Measurements from ENCODE around the gene KDM3A.

Gene KDM3A, protein sequence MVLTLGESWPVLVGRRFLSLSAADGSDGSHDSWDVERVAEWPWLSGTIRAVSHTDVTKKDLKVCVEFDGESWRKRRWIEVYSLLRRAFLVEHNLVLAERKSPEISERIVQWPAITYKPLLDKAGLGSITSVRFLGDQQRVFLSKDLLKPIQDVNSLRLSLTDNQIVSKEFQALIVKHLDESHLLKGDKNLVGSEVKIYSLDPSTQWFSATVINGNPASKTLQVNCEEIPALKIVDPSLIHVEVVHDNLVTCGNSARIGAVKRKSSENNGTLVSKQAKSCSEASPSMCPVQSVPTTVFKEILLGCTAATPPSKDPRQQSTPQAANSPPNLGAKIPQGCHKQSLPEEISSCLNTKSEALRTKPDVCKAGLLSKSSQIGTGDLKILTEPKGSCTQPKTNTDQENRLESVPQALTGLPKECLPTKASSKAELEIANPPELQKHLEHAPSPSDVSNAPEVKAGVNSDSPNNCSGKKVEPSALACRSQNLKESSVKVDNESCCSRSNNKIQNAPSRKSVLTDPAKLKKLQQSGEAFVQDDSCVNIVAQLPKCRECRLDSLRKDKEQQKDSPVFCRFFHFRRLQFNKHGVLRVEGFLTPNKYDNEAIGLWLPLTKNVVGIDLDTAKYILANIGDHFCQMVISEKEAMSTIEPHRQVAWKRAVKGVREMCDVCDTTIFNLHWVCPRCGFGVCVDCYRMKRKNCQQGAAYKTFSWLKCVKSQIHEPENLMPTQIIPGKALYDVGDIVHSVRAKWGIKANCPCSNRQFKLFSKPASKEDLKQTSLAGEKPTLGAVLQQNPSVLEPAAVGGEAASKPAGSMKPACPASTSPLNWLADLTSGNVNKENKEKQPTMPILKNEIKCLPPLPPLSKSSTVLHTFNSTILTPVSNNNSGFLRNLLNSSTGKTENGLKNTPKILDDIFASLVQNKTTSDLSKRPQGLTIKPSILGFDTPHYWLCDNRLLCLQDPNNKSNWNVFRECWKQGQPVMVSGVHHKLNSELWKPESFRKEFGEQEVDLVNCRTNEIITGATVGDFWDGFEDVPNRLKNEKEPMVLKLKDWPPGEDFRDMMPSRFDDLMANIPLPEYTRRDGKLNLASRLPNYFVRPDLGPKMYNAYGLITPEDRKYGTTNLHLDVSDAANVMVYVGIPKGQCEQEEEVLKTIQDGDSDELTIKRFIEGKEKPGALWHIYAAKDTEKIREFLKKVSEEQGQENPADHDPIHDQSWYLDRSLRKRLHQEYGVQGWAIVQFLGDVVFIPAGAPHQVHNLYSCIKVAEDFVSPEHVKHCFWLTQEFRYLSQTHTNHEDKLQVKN (N-terminal part only)

GRCh38 chr2:86440631-86441391 is at the start of gene KDM3A:
KDM3A (plus strand) TSS chr2:86441371; CDS start chr2:86442048, 677 bp downstream.
- peak; percentile 99 for DNase-seq (ENCODE audit: low read depth)

DNA sequence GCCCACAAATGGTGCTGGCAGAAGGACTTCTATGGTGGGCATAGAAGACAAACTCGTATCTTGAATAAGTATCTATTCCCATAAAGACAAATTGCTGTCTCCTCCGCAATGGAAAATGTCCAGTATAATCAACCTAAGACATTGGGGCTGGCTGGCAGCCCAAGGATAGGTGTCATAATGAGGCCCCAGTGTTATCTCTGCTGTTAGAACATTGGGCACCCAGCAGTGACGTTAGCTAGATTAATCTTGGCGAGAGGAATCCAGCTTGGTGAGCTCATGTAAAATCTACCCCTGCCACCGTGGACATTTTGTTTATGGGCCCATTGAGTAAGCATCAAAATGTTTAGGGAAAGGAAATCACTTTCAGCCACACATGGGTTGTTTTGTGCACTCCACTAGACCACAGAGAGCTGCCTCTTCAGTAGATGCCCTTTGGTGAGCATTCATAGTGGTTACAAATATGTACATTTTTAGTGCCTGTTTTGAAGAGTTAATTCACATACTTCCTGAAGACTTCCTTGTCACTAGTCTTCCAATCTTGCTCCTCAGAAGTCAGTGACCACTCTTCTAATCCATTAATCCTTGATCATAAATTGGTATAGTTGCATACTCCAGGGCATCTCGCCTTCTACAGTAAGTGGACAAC is 48.2 kb upstream of the KDM3A start:
- DNase-seq (ENCODE audit: low read depth), result peak; percentile 40

GRCh38 chr2:86393521-86394491 is 47.4 kb upstream of the KDM3A start:
- peak; percentile 77 for DNase-seq (ENCODE audit: low read depth)

GRCh38 chr2:86396291-86396785 is 44.8 kb upstream of the KDM3A start:
- DNase-seq (ENCODE audit: low read depth), result peak; percentile 63

DNA sequence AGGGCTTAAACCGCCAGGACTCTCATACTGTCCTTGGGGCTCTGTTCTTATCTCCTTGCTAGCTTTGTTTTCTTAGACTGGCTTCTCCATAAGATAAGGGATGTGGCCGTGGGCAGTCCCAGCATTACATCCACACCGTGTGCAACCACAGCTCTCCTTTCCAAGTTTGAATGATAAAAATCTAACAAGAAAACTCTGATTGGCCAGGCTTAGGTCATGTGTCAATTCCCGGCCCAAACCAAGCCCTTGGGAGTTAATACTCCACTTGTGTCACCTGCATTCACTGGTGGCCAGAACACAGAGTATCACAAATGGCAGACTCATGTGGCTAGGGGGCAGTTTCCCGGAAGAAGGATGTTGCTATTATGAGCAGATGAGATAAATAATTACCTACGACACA is 43.2 kb upstream of the KDM3A start:
- DNase-seq (ENCODE audit: low read depth), result peak; percentile 24

- DNase-seq (ENCODE audit: low read depth), result peak; percentile 21
Observed at GRCh38 chr2:86398500-86399474, 42.4 kb upstream of the KDM3A start.

DNA sequence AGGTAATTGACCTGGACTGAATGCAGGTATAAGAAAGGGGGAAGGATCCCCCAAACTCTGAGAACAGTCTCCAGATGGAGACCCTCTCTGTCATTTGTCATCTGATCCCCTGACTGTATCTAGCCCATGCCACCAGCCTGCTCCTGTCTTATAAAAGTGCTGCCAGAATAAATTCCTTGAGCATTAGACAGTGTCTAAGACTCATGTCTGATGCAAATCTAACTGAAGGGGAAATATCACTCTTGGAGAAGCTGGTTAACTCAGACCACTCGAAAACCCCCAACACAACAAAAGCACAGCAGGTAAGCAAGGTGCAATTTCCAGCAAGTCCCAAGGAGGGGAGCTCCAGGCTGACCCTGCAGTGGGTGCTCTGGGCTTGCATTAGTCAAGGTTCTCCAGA is 40.9 kb upstream of the KDM3A start:
- no peak for DNase-seq (ENCODE audit: low read depth)

GRCh38 chr2:86410581-86410980 is 30.6 kb upstream of the KDM3A start:
- no peak for DNase-seq (ENCODE audit: low read depth)

GRCh38 chr2:86411396-86411795 is 29.8 kb upstream of the KDM3A start:
- DNase-seq (ENCODE audit: low read depth), result no peak

DNA sequence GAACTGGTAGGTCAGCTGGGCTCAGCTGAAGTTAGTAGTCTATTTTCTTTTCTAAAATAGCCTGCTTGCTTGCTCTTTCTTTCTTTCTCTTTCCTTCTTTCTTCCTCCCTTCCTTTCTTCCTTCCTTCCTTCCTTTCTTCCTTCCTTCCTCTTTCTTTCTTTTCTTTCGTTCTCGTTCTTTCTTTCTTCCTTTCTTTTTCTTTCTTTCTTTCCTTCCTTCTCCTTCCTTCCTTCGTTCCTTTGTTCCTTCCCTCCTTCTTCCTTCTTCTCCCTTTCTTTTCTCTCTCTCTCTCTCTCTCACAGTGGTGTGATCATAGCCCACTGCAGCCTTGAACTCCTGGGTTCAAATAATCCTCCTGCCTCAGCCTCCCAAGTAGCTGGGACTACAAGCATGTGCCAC is 29.2 kb upstream of the KDM3A start:
- no peak for DNase-seq (ENCODE audit: low read depth)

- DNase-seq (ENCODE audit: low read depth), result no peak
Observed at GRCh38 chr2:86413296-86414094, 27.7 kb upstream of the KDM3A start.

- DNase-seq (ENCODE audit: low read depth), result no peak
Observed at GRCh38 chr2:86414996-86415395, 26.2 kb upstream of the KDM3A start.

DNA sequence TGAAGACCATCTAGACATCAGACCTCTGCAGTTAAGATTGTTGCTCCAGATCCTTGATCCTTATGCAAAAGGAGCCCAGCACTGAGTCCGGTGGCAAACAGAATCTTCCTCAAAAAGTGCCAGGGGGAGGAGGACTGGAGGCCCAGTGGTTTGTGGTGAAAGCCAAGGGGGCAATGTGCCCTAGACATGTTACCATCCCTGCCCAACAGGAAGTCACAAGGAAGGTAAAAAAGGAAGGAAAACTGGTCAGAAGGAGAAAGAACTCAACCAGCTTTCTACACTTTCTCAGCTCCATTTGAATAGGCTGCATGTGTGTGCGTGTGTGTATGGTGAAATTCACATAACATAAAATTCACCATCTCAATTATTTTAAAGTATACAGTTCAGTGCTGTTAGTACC is 25.0 kb upstream of the KDM3A start:
- no peak for DNase-seq (ENCODE audit: low read depth)

DNA sequence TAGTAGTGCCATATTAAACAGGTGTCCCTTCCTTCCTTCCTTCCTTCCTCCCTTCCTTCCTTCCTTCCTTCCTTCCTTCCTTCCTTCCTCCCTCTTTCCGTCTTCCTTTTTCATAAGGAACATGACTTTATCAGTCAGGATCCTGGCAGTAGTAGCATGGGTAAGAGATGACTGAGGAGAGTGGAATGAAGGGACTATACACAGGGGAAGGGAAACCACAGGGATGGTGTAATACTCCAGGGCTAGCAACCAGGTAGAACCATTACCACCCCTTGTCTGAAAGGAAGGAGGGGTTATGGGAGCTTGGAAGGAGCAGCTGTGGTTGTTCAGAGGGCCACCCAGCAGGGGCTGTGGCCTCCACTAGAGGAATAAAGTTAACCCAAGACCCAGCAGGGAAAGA is 23.2 kb upstream of the KDM3A start:
- DNase-seq (ENCODE audit: low read depth), result peak; percentile 81

GRCh38 chr2:86420913-86421312 is 20.3 kb upstream of the KDM3A start:
- DNase-seq (ENCODE audit: low read depth), result no peak

GRCh38 chr2:86426271-86426670 is 14.9 kb upstream of the KDM3A start:
- DNase-seq (ENCODE audit: low read depth), result no peak

DNA sequence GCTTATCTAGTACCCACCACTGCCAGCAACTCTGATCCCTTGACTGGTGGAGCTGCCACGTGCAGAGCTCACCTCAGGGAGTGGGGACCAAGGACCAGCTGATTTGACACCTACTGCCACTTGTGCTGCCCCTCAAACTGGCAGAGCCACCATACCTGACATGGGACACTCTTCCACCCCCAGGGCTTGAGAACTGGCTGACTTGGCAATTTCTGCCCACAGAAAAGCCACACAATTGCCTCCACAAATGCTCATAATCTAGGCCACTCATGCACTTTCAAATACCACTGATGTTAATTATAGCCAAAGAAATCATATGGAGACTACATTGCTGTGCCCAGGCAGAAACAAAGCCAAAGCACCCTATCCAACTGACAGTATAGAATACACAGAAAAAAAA is 11.8 kb upstream of the KDM3A start:
- DNase-seq (ENCODE audit: low read depth), result no peak

Data from amniotic epithelial cell (primary cell).